SK-N-SH treated with all-trans-retinoic acid at 6 μM for 48 hours (cell line): ENCODE data around the gene EVX2.

Experiments
- ZFP30 ChIP-seq: fragments of 450-650 bp; formaldehyde crosslinking; IDR thresholded peaks from 2 replicates; pipeline ENCODE4 v1.5.0; 2022; ENCODE audit warnings: mild to moderate bottlenecking, moderate library complexity
- ZNF8 ChIP-seq: fragments of 450-650 bp; formaldehyde crosslinking; IDR thresholded peaks from 2 replicates; pipeline ENCODE4 v1.5.0; 2020; ENCODE audit warnings: mild to moderate bottlenecking, moderate library complexity
- TF ChIP-seq, protein P1 (sequence below): fragments of 250-450 bp; sonication (Bioruptor Pico); IDR thresholded peaks from 2 replicates; pipeline ENCODE4 v1.8.0; 2020; ENCODE audit warnings: mild to moderate bottlenecking, moderate library complexity, borderline replicate concordance

DNA sequence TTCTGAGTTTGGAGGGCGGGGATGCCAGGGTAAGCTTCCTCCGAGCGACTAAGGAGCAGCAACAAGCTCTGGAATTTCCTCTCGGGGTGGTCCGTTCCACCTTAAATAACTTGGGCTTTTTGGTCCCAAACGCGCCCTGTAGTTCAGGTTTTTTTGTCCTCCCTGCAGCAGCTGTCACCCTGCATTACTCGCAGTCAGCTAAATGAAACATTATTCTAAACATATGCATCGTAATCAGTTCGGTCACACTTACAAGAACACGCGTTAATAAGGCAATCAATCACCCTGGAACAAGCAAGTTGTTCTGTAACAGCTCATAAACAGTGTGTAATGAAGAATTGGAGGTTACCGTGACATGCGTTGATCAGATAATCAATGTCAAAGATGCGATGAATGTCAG, 8.3 kb downstream of the EVX2 start:
- TF ChIP-seq ZNF8, result no peak
- no peak for TF ChIP-seq ZFP30 (CRISPR knock-in tag)
- TF ChIP-seq, protein P1, sequence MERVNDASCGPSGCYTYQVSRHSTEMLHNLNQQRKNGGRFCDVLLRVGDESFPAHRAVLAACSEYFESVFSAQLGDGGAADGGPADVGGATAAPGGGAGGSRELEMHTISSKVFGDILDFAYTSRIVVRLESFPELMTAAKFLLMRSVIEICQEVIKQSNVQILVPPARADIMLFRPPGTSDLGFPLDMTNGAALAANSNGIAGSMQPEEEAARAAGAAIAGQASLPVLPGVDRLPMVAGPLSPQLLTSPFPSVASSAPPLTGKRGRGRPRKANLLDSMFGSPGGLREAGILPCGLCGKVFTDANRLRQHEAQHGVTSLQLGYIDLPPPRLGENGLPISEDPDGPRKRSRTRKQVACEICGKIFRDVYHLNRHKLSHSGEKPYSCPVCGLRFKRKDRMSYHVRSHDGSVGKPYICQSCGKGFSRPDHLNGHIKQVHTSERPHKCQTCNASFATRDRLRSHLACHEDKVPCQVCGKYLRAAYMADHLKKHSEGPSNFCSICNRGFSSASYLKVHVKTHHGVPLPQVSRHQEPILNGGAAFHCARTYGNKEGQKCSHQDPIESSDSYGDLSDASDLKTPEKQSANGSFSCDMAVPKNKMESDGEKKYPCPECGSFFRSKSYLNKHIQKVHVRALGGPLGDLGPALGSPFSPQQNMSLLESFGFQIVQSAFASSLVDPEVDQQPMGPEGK (CRISPR knock-in tag), result no peak
